H9 (cell line): ENCODE measurements around the gene NEUROD2. TPM values are rescaled to one million over a fixed set of nuclear protein-coding genes. Genes with fewer than 3 reads are reported as not detected.

Experiments
- DNase-seq: peaks from one replicate; pipeline ENCODE4 v3.0.0-alpha.2; 2017
- H2AFZ ChIP-seq: one replicate; pipeline ENCODE4 v1.6.1; 2013; ENCODE audit warnings: mild to moderate bottlenecking, low read length, control low read depth, moderate library complexity
- H2AK5ac ChIP-seq: 2 replicates; pipeline ENCODE4 v1.6.1; 2013; ENCODE audit warnings: low read length, control low read depth, mixed read lengths; ENCODE audit not compliant: insufficient read length
- H2BK120ac ChIP-seq: one replicate; pipeline ENCODE4 v1.6.1; 2013; ENCODE audit warnings: low read depth, mild to moderate bottlenecking, low read length, control low read depth, inconsistent platforms; ENCODE audit not compliant: poor library complexity, severe bottlenecking
- H2BK12ac ChIP-seq: 2 replicates; pipeline ENCODE4 v1.6.1; 2013; ENCODE audit warnings: low read length, control low read depth, mixed read lengths, low read depth; ENCODE audit not compliant: insufficient read length
- H2BK15ac ChIP-seq: 2 replicates; pipeline ENCODE4 v1.6.1; 2013; ENCODE audit warnings: low read depth, low read length, control low read depth
- H2BK20ac ChIP-seq: one replicate; pipeline ENCODE4 v1.6.1; 2013; ENCODE audit warnings: low read depth, mild to moderate bottlenecking, low read length, control low read depth, inconsistent platforms; ENCODE audit not compliant: poor library complexity, severe bottlenecking
- H2BK5ac ChIP-seq: 2 replicates; pipeline ENCODE4 v1.6.1; 2013; ENCODE audit warnings: low read length, control low read depth, mixed read lengths; ENCODE audit not compliant: insufficient read length
- H3K14ac ChIP-seq: 2 replicates; pipeline ENCODE4 v1.6.1; 2013; ENCODE audit warnings: low read length, control low read depth; ENCODE audit not compliant: insufficient read depth
- H3K18ac ChIP-seq: 2 replicates; pipeline ENCODE4 v1.6.1; 2013; ENCODE audit warnings: low read depth, mild to moderate bottlenecking, mixed read lengths, low read length, control low read depth; ENCODE audit not compliant: insufficient read length
- H3K23ac ChIP-seq: 2 replicates; pipeline ENCODE4 v1.6.1; 2013; ENCODE audit warnings: low read length, control low read depth, mixed read lengths, low read depth; ENCODE audit not compliant: insufficient read length
- H3K23me2 ChIP-seq: 2 replicates; pipeline ENCODE4 v1.6.1; 2013; ENCODE audit warnings: low read depth, mild to moderate bottlenecking, mixed read lengths, low read length, control low read depth; ENCODE audit not compliant: insufficient read length, poor library complexity, severe bottlenecking
- H3K27ac ChIP-seq: 2 replicates; pipeline ENCODE4 v1.5.1; 2013; ENCODE audit warnings: low read length, control low read depth, mixed read lengths, low read depth; ENCODE audit not compliant: insufficient read length
- H3K27me3 ChIP-seq: 2 replicates; pipeline ENCODE4 v1.6.1; 2013; ENCODE audit warnings: low read length, control low read depth, inconsistent platforms; ENCODE audit not compliant: insufficient read depth
- H3K4ac ChIP-seq: 2 replicates; pipeline ENCODE4 v1.6.1; 2013; ENCODE audit warnings: low read depth, mild to moderate bottlenecking, control low read depth, inconsistent platforms, low read length, moderate library complexity
- H3K4me1 ChIP-seq: 2 replicates; pipeline ENCODE4 v1.6.1; 2013; ENCODE audit warnings: low read length, control low read depth, inconsistent platforms; ENCODE audit not compliant: insufficient read depth
- H3K4me2 ChIP-seq: 2 replicates; pipeline ENCODE4 v1.6.1; 2013; ENCODE audit warnings: low read length, control low read depth, mixed read lengths; ENCODE audit not compliant: insufficient read length, insufficient read depth
- H3K56ac ChIP-seq: 2 replicates; pipeline ENCODE4 v1.6.1; 2013; ENCODE audit warnings: low read depth, mild to moderate bottlenecking, mixed read lengths, low read length, control low read depth; ENCODE audit not compliant: insufficient read length
- H3K79me1 ChIP-seq: 2 replicates; pipeline ENCODE4 v1.6.1; 2013; ENCODE audit warnings: low read depth, mild to moderate bottlenecking, moderate library complexity, low read length, control low read depth, inconsistent platforms; ENCODE audit not compliant: insufficient read depth, poor library complexity, severe bottlenecking
- H3K79me2 ChIP-seq: 2 replicates; pipeline ENCODE4 v1.6.1; 2013; ENCODE audit warnings: low read length, control low read depth, inconsistent platforms; ENCODE audit not compliant: insufficient read depth
- H3K9ac ChIP-seq: 2 replicates; pipeline ENCODE4 v1.6.1; 2013; ENCODE audit warnings: low read length, control low read depth, mixed read lengths; ENCODE audit not compliant: insufficient read length; ENCODE audit errors: extremely low read depth
- H3K9me3 ChIP-seq: one replicate; pipeline ENCODE4 v1.6.1; 2013; ENCODE audit warnings: low read depth, low read length, inconsistent platforms; ENCODE audit not compliant: control insufficient read depth
- H3T11ph ChIP-seq: one replicate; pipeline ENCODE4 v1.6.1; 2013; ENCODE audit warnings: mild to moderate bottlenecking, low read length, control low read depth, inconsistent platforms
- H4K20me1 ChIP-seq: one replicate; pipeline ENCODE4 v1.6.1; 2013; ENCODE audit not compliant: control insufficient read depth, insufficient read length, insufficient read depth
- H4K5ac ChIP-seq: 2 replicates; pipeline ENCODE4 v1.6.1; 2013; ENCODE audit warnings: low read depth, mild to moderate bottlenecking, mixed read lengths, low read length, control low read depth; ENCODE audit not compliant: insufficient read length
- H4K8ac ChIP-seq: replicated peaks from 2 replicates; pipeline ENCODE4 v1.6.1; 2013; ENCODE audit warnings: low read length, control low read depth, mixed read lengths, low read depth; ENCODE audit not compliant: insufficient read length
- H4K91ac ChIP-seq: 2 replicates; pipeline ENCODE4 v1.6.1; 2013; ENCODE audit warnings: low read depth, mild to moderate bottlenecking, moderate library complexity, mixed read lengths, low read length, control low read depth; ENCODE audit not compliant: insufficient read length
- H3K27ac Mint-ChIP-seq, 3 experiments: 2 replicates in 2 of 3; 3 replicates in 1 of 3; pipeline ENCODE4 v1.8.0; 2020 to 2021; ENCODE audit warnings: mixed read lengths in 3 of 3, mild to moderate bottlenecking in 1 of 3, moderate library complexity in 1 of 3
- H3K27me3 Mint-ChIP-seq: 2 replicates; pipeline ENCODE4 v1.8.0; 2021; ENCODE audit warnings: low read depth, mild to moderate bottlenecking, moderate library complexity, mixed read lengths
- H3K36me3 Mint-ChIP-seq, 3 experiments: 2 replicates in 2 of 3; 3 replicates in 1 of 3; pipeline ENCODE4 v1.8.0; 2020 to 2021; ENCODE audit warnings: low read depth in 3 of 3, mixed read lengths in 3 of 3; ENCODE audit not compliant: insufficient read depth in 1 of 3
- H3K4me1 Mint-ChIP-seq, 2 experiments: 2 replicates each; pipeline ENCODE4 v1.8.0; 2020; ENCODE audit warnings: mixed read lengths in 2 of 2
- H3K4me3 Mint-ChIP-seq, 2 experiments: 2 replicates in 1 of 2; 3 replicates in 1 of 2; pipeline ENCODE4 v1.8.0; 2020 to 2021; ENCODE audit warnings: mild to moderate bottlenecking in 2 of 2, mixed read lengths in 2 of 2, moderate library complexity in 1 of 2
- H3K9me3 Mint-ChIP-seq, 2 experiments: 2 replicates in 1 of 2; 3 replicates in 1 of 2; pipeline ENCODE4 v1.8.0; 2020; ENCODE audit warnings: mild to moderate bottlenecking in 2 of 2, mixed read lengths in 2 of 2, moderate library complexity in 1 of 2
- CTCF ChIP-seq: fragments of 200-600 bp; sonication (generic); conservative IDR thresholded peaks from 3 replicates; pipeline ENCODE4 v1.8.0; 2021; ENCODE audit warnings: antibody characterized with exemption, mild to moderate bottlenecking
- WGBS: extraction: QIAGEN DNeasy Blood & Tissue Kit; methylation state at CpG from one replicate; pipeline ENCODE4 v1.1.7; 2013; ENCODE audit warnings: missing lambda C conversion rate, low lambda C conversion rate, mixed read lengths; ENCODE audit not compliant: insufficient read length; ENCODE audit errors: extremely low coverage; 5-methylcytosine and 5-hydroxymethylcytosine counted together
- long read RNA-seq: library from polyadenylated mRNA; unstranded; transcript quantifications from one replicate; pipeline ENCODE4 v2.0.0, GENCODE V29; 2020
- total RNA-seq: library from RNA; stranded (reverse); gene quantifications from 2 replicates; pipeline ENCODE4 v1.2.1, GENCODE V29; 2021

Gene NEUROD2
- total RNA-seq, result not detected in 2 replicates
- long read RNA-seq, result 0 reads

- Histone ChIP-seq H3K79me1 (no peaks in the 10 kb centered on the region), H2BK5ac (no peak within 1 kb of the TSS), H4K20me1 (no peaks in the 10 kb centered on the region), H3K79me2 (no peaks in the 10 kb centered on the region), H3K4ac (no peak within 1 kb of the TSS), H3K14ac (no peak within 1 kb of the TSS), H2BK15ac (no peak within 1 kb of the TSS; the same call in 1 of the 2 replicates), H4K8ac (no peak within 1 kb of the TSS), H2AFZ (no peak within 1 kb of the TSS), H2AK5ac (no peak within 1 kb of the TSS), H3K23ac (no peak within 1 kb of the TSS), H3K27me3 (peaks cover 66% of the 10 kb centered on the region), H3T11ph (no peak within 1 kb of the TSS), H3K56ac (no peak within 1 kb of the TSS), H3K18ac (no peak within 1 kb of the TSS), H3K4me2 (peak within 1 kb of the TSS; percentile 38), H4K91ac (no peak within 1 kb of the TSS), H2BK120ac (no peak within 1 kb of the TSS), H3K4me1 (no peaks in the 10 kb centered on the region; the same call in 1 of the 2 replicates), H3K23me2 (peaks cover 20% of the 10 kb centered on the region), H3K9me3 (no peaks in the 10 kb centered on the region), H2BK12ac (no peak within 1 kb of the TSS), H2BK20ac (no peak within 1 kb of the TSS), H4K5ac (no peak within 1 kb of the TSS), H3K27ac (no peak within 1 kb of the TSS), H3K9ac (no peak within 1 kb of the TSS)
- whole genome bisulfite sequencing, result no CpG with 5 or more reads among the region's 20 CpGs
- H3K36me3 Mint-ChIP-seq, result no peaks in the 10 kb centered on the region; a peak in 1 of 7 replicates
- H3K27ac Mint-ChIP-seq, result no peak within 1 kb of the TSS; a peak in 1 of 7 replicates
- no peaks in the 10 kb centered on the region; a peak in 1 of 5 replicates for H3K9me3 Mint-ChIP-seq
- TF ChIP-seq CTCF, result no peak
- H3K4me1 Mint-ChIP-seq, result peaks cover 18 to 36% of the 10 kb centered on the region in 2 experiments
- H3K4me3 Mint-ChIP-seq, result peak within 1 kb of the TSS; percentile 40 to 81; a peak in 4 of 5 replicates
- peak; percentile 32 for DNase-seq
- peaks cover 98% of the 10 kb centered on the region for H3K27me3 Mint-ChIP-seq
These were observed at the start of gene NEUROD2 for GRCh38 chr17:39607851-39608130. Gene NEUROD2 (minus strand): TSS chr17:39607920. CDS start chr17:39606599, 1,321 bp downstream.
